Stimulated activated naive CD8-positive, alpha-beta T cell treated with anti-CD3 and anti-CD28 coated beads, Interleukin-15, amount 100 ng/mL, for 72 hours (primary cell): ENCODE results near the gene C9orf72.
A peak's percentile ranks its signal among the peaks of the same experiment; 100 is the strongest.

Experiments
- ATAC-seq: fragments of 150-1000 bp; cut with Tn5 transposase; 2 replicates; pipeline ENCODE4 v1.10.0; 2021; ENCODE audit warnings: mild to moderate bottlenecking, moderate library complexity
- DNase-seq, 2 donors: peaks; one replicate each; pipeline ENCODE4 v3.0.0; 2021 to 2022
- H3K27ac Mint-ChIP-seq, 2 donors: one replicate each; pipeline ENCODE4 v1.8.0; 2022; ENCODE audit warnings: mild to moderate bottlenecking in 2 of 2, mixed read lengths in 2 of 2, moderate library complexity in 2 of 2
- H3K27me3 Mint-ChIP-seq: one replicate; pipeline ENCODE4 v1.8.0; 2022; ENCODE audit warnings: mixed read lengths
- H3K4me1 Mint-ChIP-seq: one replicate; pipeline ENCODE4 v1.8.0; 2022; ENCODE audit warnings: mild to moderate bottlenecking, mixed read lengths
- H3K4me3 Mint-ChIP-seq, 2 donors: one replicate each; pipeline ENCODE4 v1.8.0; 2022; ENCODE audit warnings: mild to moderate bottlenecking in 2 of 2, mixed read lengths in 2 of 2, moderate library complexity in 1 of 2
- H3K9me3 Mint-ChIP-seq, 2 donors: one replicate each; pipeline ENCODE4 v1.8.0; 2022; ENCODE audit warnings: mixed read lengths in 2 of 2

Gene C9orf72

DNA sequence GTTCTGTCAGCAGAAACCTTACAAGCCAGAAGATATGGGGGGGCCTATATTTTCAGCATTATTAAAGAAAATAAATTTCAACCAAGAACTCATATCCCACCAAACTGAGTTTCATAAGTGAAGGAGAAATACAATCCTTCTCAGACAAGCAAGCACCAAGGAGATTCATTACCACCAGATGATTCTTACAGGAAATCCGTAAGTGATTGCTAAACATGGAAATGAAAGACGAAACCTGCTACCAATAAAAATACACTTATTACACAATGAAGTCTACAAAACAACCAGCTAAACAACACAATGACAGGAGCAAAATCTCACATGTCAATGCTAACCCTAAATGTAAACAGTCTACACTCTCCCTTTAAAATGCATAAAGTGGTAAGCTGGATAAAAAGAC, 17.8 kb upstream of the C9orf72 start:
- H3K9me3 Mint-ChIP-seq = peaks cover 0 to 5% of the 10 kb centered on the region in 2 donors
- no peaks in the 10 kb centered on the region for H3K4me1 Mint-ChIP-seq
- H3K27me3 Mint-ChIP-seq = peaks cover 45% of the 10 kb centered on the region
- no peak for DNase-seq
- no peak overlapping the region for H3K4me3 Mint-ChIP-seq
- ATAC-seq = no peak
- H3K27ac Mint-ChIP-seq = no peak overlapping the region

GRCh38 chr9:27590651-27591050, 17.4 kb upstream of the C9orf72 start:
- no peak overlapping the region for H3K27ac Mint-ChIP-seq
- H3K27me3 Mint-ChIP-seq = peaks cover 45% of the 10 kb centered on the region
- DNase-seq (no peak), ATAC-seq (no peak)
- no peaks in the 10 kb centered on the region for H3K4me1 Mint-ChIP-seq
- peaks cover 0 to 5% of the 10 kb centered on the region in 2 donors for H3K9me3 Mint-ChIP-seq
- H3K4me3 Mint-ChIP-seq = no peak overlapping the region

- Mint-ChIP-seq H3K27me3 (peaks cover 45% of the 10 kb centered on the region), H3K27ac (no peak overlapping the region), H3K4me1 (no peaks in the 10 kb centered on the region), H3K4me3 (no peak overlapping the region), H3K9me3 (peaks cover 0 to 5% of the 10 kb centered on the region in 2 donors)
- ATAC-seq (no peak), DNase-seq (no peak)
Measured at GRCh38 chr9:27589462-27589861, 16.2 kb upstream of the C9orf72 start.

DNA sequence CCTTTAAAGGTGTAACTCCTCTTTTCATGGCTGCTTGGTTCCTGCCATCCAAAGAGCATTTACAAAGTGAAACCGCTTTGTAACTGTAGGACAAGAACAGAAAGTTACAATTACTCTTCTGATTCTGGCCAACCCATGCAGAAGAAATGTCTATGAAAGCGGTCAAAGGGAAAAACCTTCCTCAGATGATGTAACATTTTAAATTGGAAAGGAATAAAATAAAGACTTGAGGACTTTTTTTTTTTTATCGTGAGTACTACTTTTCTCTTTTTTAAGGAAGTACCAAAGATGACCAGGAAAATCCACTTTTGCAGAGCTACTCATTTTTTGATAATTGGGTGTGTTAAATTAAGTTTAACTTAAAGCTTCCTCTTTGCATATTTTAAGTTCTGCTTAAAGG, 13.0 kb upstream of the C9orf72 start:
- peaks cover 36% of the 10 kb centered on the region for H3K27me3 Mint-ChIP-seq
- H3K4me1 Mint-ChIP-seq = no peaks in the 10 kb centered on the region
- no peak for ATAC-seq
- peaks cover 0 to 3% of the 10 kb centered on the region in 2 donors for H3K9me3 Mint-ChIP-seq
- no peak overlapping the region for H3K4me3 Mint-ChIP-seq
- DNase-seq = no peak
- H3K27ac Mint-ChIP-seq = no peak overlapping the region

DNA sequence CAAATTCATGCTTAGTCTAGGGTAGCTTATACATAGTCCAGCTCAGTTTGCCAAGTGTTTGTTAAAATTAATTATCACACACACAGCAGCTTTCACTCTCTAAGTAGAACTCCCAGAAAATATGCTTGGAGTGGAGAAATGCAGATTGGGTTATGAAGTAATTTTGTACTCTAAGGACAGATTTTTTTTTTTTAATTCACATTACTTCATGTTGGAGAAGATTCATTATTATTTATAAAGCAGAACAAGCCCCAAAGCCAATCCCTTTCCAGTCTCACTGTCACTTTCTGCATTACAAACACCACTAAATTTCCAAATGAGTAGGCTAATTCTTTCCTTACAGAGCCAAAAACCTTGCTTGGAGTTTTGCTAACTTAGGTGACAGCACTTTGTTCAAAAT, 11.7 kb upstream of the C9orf72 start:
- DNase-seq (no peak), ATAC-seq (no peak)
- Mint-ChIP-seq H3K27ac (no peak overlapping the region), H3K27me3 (peaks cover 31% of the 10 kb centered on the region), H3K9me3 (no peaks in the 10 kb centered on the region), H3K4me3 (no peak overlapping the region), H3K4me1 (no peaks in the 10 kb centered on the region)

DNA sequence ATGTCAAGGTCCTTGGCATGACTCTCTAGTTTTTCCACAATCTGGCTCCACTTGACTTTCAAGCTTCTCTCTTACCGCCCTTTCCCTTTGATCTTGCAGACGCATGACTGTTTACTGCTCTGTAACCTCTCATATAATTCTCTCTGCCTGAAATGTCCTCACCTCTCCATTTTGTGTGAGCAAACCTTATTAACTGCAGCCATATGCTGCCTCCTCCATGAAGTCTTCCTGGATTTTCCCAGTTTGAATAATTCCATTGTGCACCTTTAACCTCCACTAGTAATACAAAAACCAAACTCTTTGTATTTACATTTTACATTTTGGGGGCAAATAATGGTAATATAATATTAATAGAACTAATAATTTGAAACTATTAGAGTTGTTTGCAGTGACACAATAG, 9.5 kb upstream of the C9orf72 start:
- Mint-ChIP-seq H3K27me3 (peaks cover 10% of the 10 kb centered on the region), H3K27ac (no peak overlapping the region), H3K4me3 (no peak overlapping the region), H3K9me3 (peaks cover 5 to 12% of the 10 kb centered on the region in 2 donors), H3K4me1 (no peaks in the 10 kb centered on the region)
- ATAC-seq = no peak
- no peak for DNase-seq

DNA sequence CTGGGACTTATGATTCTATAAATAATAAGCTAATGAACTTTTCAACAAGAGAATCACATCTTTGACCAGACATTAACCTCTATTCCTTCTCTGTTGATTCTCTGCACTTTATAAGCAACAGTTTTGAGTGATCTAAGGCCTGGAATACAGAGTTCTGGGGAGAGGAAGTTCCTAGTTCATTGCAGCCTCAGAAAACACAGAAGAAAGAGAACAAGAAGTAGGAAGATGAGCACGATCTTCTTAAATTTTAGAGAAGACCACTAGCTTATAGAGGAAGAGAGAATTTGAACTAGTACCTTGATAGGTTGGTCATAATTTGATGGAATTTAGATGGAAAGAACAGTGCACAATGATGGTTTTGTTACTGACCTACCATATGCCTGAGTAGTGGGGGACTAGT, 8.5 kb upstream of the C9orf72 start:
- Mint-ChIP-seq H3K4me1 (no peaks in the 10 kb centered on the region), H3K9me3 (peaks cover 5 to 12% of the 10 kb centered on the region in 2 donors), H3K27me3 (peaks cover 1% of the 10 kb centered on the region), H3K27ac (no peak overlapping the region), H3K4me3 (no peak overlapping the region)
- DNase-seq (no peak), ATAC-seq (no peak)

DNA sequence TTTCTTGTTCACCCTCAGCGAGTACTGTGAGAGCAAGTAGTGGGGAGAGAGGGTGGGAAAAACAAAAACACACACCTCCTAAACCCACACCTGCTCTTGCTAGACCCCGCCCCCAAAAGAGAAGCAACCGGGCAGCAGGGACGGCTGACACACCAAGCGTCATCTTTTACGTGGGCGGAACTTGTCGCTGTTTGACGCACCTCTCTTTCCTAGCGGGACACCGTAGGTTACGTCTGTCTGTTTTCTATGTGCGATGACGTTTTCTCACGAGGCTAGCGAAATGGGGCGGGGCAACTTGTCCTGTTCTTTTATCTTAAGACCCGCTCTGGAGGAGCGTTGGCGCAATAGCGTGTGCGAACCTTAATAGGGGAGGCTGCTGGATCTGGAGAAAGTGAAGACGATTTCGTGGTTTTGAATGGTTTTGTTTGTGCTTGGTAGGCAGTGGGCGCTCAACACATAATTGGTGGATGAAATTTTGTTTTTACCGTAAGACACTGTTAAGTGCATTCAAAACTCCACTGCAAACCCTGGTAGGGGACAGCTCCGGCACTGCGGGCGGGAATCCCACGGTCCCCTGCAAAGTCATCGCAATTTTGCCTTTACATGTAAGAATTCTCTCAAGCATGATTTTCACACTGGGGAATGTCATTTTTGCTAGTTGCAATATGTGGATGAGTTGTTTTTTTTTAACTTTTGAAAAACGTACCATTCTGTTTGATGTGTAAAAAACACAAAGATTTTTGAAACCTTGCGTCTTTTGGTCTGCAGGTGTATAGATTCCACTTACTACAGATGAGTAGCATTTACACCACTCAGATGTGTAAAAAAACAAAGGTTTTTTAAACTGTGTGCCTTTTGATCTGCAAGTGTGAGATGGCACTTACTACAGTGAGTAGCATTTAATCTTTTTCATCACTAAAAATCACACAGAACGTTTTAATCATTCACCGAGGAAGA, 631 bp upstream of the C9orf72 start:
- peaks cover 26% of the 10 kb centered on the region for H3K4me1 Mint-ChIP-seq
- ATAC-seq = peak; percentile 84
- no peaks in the 10 kb centered on the region for H3K27me3 Mint-ChIP-seq
- H3K4me3 Mint-ChIP-seq = peak overlapping the region; percentile 89 to 95
- H3K9me3 Mint-ChIP-seq = peaks cover 12 to 13% of the 10 kb centered on the region in 2 donors
- peak; percentile 91 to 96 for DNase-seq
- peak overlapping the region; percentile 100 for H3K27ac Mint-ChIP-seq

- Mint-ChIP-seq H3K9me3 (peaks cover 0 to 8% of the 10 kb centered on the region in 2 donors), H3K4me1 (peaks cover 27% of the 10 kb centered on the region), H3K4me3 (peak overlapping the region; percentile 86 to 95), H3K27ac (peak overlapping the region; percentile 97 to 98), H3K27me3 (no peaks in the 10 kb centered on the region)
- DNase-seq = no peak
- peak; percentile 75 for ATAC-seq
Measured at GRCh38 chr9:27572566-27572917, 739 bp downstream of the C9orf72 start.

- no peak for DNase-seq
- ATAC-seq = no peak
- Mint-ChIP-seq H3K9me3 (peaks cover 0 to 8% of the 10 kb centered on the region in 2 donors), H3K4me3 (peak overlapping the region; percentile 86 to 95), H3K4me1 (peaks cover 31% of the 10 kb centered on the region), H3K27ac (peak overlapping the region; percentile 97 to 98), H3K27me3 (no peaks in the 10 kb centered on the region)
Measured at GRCh38 chr9:27572061-27572460, 1.2 kb downstream of the C9orf72 start.

DNA sequence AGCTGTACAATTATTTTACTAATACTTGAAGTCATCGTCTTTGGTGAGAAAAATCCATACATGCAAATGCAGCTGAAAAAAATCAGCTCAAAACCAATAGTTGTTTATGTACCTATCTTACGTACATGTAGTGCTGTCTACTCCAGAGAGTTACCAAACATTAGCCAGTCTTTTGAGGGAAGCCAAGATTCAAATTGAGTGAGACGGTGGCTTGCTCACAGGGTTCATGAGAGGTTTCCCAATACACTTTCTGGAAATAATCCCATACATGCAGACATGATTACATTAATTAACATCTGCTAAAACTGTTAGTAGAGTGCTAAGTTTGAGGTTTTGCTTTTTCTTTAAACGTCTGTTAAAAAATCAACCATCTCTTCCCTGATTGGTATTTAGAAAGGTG, 2.3 kb downstream of the C9orf72 start:
- Mint-ChIP-seq H3K4me3 (no peak overlapping the region), H3K27me3 (no peaks in the 10 kb centered on the region), H3K4me1 (peaks cover 37% of the 10 kb centered on the region), H3K9me3 (peaks cover 0 to 8% of the 10 kb centered on the region in 2 donors), H3K27ac (no peak overlapping the region)
- ATAC-seq (no peak), DNase-seq (no peak)

DNA sequence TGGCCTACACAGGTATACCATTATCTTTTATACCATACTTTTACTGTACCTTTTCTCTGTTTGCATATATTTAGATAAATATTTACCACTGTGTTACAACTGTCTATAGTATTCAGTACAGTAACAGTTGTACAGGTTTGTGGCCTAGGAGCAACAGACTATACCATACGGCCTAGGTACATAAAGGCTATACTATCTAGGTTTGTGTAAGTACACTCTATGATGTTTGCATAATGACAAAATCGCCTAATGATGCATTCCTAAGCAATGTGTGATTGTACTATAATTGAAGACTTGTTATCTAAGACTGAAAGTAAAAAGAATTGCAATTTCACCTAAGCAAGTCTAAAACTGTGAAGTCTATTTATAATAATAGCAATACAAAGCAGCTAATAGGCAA, 3.9 kb downstream of the C9orf72 start:
- DNase-seq (no peak), ATAC-seq (no peak)
- Mint-ChIP-seq H3K27ac (no peak overlapping the region), H3K9me3 (peaks cover 0 to 1% of the 10 kb centered on the region in 2 donors), H3K4me3 (no peak overlapping the region), H3K27me3 (no peaks in the 10 kb centered on the region), H3K4me1 (peaks cover 42% of the 10 kb centered on the region)

DNA sequence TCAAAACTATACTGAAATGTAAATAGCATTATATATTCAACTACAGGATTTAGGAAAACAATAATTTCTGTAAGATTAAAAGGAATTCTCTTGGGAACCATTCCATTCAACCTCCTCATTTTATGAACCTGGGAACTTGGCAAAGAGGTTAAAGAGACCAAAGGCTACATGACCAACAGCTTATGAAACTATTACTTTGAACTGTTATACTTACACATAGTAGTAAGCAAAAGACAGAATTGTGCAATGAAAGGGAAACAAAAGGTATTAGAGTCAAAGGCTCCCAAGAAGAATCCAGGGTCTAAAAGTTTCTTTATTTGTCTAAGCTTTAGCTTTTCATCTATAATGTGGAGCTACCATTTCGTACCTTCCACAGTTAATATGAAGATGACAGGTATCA, 7.2 kb downstream of the C9orf72 start:
- Mint-ChIP-seq H3K27ac (no peak overlapping the region), H3K4me1 (peaks cover 31% of the 10 kb centered on the region), H3K9me3 (no peaks in the 10 kb centered on the region), H3K4me3 (no peak overlapping the region), H3K27me3 (no peaks in the 10 kb centered on the region)
- DNase-seq (no peak), ATAC-seq (no peak)

GRCh38 chr9:27565696-27566095, 7.6 kb downstream of the C9orf72 start:
- Mint-ChIP-seq H3K4me3 (no peak overlapping the region), H3K9me3 (no peaks in the 10 kb centered on the region), H3K4me1 (peaks cover 31% of the 10 kb centered on the region), H3K27me3 (no peaks in the 10 kb centered on the region), H3K27ac (no peak overlapping the region)
- no peak for ATAC-seq
- no peak for DNase-seq

- peak overlapping the region in 1 of 2 donors; percentile 13 for H3K27ac Mint-ChIP-seq
- ATAC-seq = no peak
- no peaks in the 10 kb centered on the region for H3K27me3 Mint-ChIP-seq
- peak overlapping the region in 1 of 2 donors; percentile 12 for H3K4me3 Mint-ChIP-seq
- peaks cover 31% of the 10 kb centered on the region for H3K4me1 Mint-ChIP-seq
- H3K9me3 Mint-ChIP-seq = no peaks in the 10 kb centered on the region
- DNase-seq = no peak
Measured at GRCh38 chr9:27564670-27565069, 8.6 kb downstream of the C9orf72 start.

DNA sequence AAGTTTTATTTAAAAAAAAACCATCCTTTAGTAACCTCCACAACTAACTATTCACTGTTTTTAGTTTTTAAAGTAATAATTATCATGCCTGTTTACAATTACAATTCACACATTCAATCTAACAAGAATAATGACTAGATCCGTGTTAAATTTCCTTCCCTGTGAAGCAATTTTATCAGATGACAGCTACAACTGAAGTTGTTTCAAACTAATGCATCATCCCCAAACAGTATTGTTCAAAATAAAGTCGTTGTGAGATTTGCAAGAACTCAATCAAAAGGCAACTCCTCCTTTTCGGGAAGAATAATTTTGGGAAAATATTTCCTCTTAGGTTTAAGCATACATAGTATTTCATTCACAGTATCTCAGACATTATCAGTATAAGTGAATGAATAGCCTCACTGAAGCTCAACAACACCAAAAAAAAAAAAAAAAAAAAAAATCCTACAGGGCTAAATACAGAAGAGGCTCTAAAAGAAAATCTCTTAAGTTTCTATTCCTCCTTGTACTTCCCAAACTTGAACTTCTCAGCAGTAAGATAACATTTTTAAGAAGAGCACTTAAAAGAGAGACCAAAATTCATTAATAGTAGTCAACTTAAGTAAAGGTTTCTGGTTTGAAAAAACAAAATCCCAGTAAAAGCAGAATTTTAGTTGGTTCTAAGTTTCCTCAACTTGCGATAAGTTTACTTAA, 9.4 kb downstream of the C9orf72 start:
- H3K27me3 Mint-ChIP-seq = no peaks in the 10 kb centered on the region
- peak overlapping the region in 1 of 2 donors; percentile 80 for H3K27ac Mint-ChIP-seq
- ATAC-seq = no peak
- DNase-seq = no peak
- H3K4me1 Mint-ChIP-seq = peaks cover 31% of the 10 kb centered on the region
- no peaks in the 10 kb centered on the region for H3K9me3 Mint-ChIP-seq
- no peak overlapping the region for H3K4me3 Mint-ChIP-seq
